HEK293 (cell line): ENCODE data around the gene GRM2.

ENCODE experiments used
- BCL11B ChIP-seq: fragments of 450-650 bp; formaldehyde crosslinking; IDR thresholded peaks from 2 replicates; pipeline ENCODE4 v1.5.1; 2016; ENCODE audit warnings: low read depth, missing biosample characterization, missing genetic modification characterization
- CTCF ChIP-seq: fragments of 450-650 bp; formaldehyde crosslinking; IDR thresholded peaks from 2 replicates; pipeline ENCODE4 v1.5.1; 2016; ENCODE audit warnings: missing biosample characterization, missing genetic modification characterization
- HOXD13 ChIP-seq: sonication (generic); formaldehyde crosslinking; IDR thresholded peaks from 2 replicates; pipeline ENCODE4 v1.8.0; 2022; ENCODE audit warnings: missing genetic modification reagents, borderline replicate concordance
- PATZ1 ChIP-seq: fragments of 450-650 bp; formaldehyde crosslinking; IDR thresholded peaks from 2 replicates; pipeline ENCODE4 v1.5.1; 2016; ENCODE audit warnings: missing biosample characterization, missing genetic modification characterization
- ZBTB11 ChIP-seq: fragments of 450-650 bp; formaldehyde crosslinking; conservative IDR thresholded peaks from 2 replicates; pipeline ENCODE4 v1.5.1; 2016; ENCODE audit warnings: low read depth, missing biosample characterization, missing genetic modification characterization
- ZBTB8A ChIP-seq: fragments of 450-650 bp; formaldehyde crosslinking; IDR thresholded peaks from 2 replicates; pipeline ENCODE4 v1.5.1; 2016; ENCODE audit warnings: missing biosample characterization, missing genetic modification characterization
- ZNF157 ChIP-seq: fragments of 450-650 bp; formaldehyde crosslinking; IDR thresholded peaks from 2 replicates; pipeline ENCODE4 v1.5.1; 2016; ENCODE audit warnings: missing biosample characterization, missing genetic modification characterization
- ZNF23 ChIP-seq: fragments of 450-650 bp; formaldehyde crosslinking; IDR thresholded peaks from 2 replicates; pipeline ENCODE4 v1.5.1; 2016; ENCODE audit warnings: missing biosample characterization, missing genetic modification characterization, borderline replicate concordance
- ZNF24 ChIP-seq: fragments of 450-650 bp; formaldehyde crosslinking; IDR thresholded peaks from 2 replicates; pipeline ENCODE4 v1.5.1; 2016; ENCODE audit warnings: missing biosample characterization, missing genetic modification characterization
- ZNF776 ChIP-seq: fragments of 450-650 bp; formaldehyde crosslinking; IDR thresholded peaks from 2 replicates; pipeline ENCODE4 v1.5.0; 2017; ENCODE audit warnings: missing biosample characterization, missing genetic modification characterization, borderline replicate concordance
- ZNF843 ChIP-seq: fragments of 450-650 bp; formaldehyde crosslinking; IDR thresholded peaks from 2 replicates; pipeline ENCODE4 v1.5.1; 2016; ENCODE audit warnings: missing biosample characterization, missing genetic modification characterization
- ZSCAN30 ChIP-seq: fragments of 450-650 bp; IDR thresholded peaks from 2 replicates; pipeline ENCODE4 v1.5.1; 2018; ENCODE audit warnings: missing biosample characterization, mild to moderate bottlenecking, missing genetic modification characterization, moderate library complexity

- TF ChIP-seq PATZ1, result no peak
- no peak for TF ChIP-seq ZNF157 (tag by site-specific recombination)
- TF ChIP-seq CTCF (tag by site-specific recombination), result no peak
- TF ChIP-seq ZNF23, result no peak
- no peak for TF ChIP-seq ZNF843
- no peak for TF ChIP-seq BCL11B (tag by site-specific recombination)
- TF ChIP-seq ZBTB8A (tag by site-specific recombination), result no peak
- TF ChIP-seq ZNF24 (tag by site-specific recombination), result no peak
- TF ChIP-seq ZSCAN30, result no peak
- no peak for TF ChIP-seq ZNF776 (tag by site-specific recombination)
- no peak for TF ChIP-seq ZBTB11
- TF ChIP-seq HOXD13 (CRISPR knock-in tag), result no peak
Measured at GRCh38 chr3:51679777-51680176, 27.1 kb upstream of the GRM2 start.
